GM04503 (cell line): ENCODE data around the gene JAKMIP3.
A peak's percentile ranks its signal among the peaks of the same experiment; 100 is the strongest.

ENCODE experiments used
- DNase-seq: peaks from one replicate; pipeline ENCODE4 v3.0.0-alpha.2; 2012; ENCODE audit warnings: low read depth

The JAKMIP3 gene

DNA sequence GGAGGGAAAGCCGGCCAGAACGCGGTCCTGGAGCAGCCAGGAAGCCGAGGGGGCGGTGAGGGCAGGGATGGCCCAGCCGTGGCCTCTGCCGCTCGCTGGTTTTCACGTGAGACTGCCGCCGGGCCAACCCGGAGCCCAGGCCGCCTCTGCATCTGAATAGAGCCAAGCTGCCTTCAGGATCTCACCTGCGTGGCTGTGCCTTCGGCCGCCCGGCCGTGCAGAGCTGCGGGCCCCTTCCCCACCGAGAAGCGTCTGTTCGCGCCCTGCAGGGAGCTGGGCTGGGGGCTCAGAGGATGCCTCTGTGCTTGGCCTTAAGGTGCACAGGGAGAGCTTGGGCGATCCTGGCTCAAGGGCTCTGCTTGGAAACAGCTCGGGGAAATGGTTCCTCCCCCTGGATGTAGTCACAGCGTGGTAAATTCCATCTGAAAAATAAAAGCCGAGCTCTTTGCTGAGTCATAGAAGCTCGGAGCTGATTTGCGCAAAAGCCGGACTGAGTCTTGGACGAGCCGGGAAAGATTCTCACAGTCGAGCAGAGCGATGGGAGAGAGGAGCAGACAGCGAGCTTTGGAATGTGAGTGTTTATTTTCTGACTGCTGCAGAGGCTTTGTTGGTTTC is at the start of gene JAKMIP3:
JAKMIP3 (plus strand) TSS at position 456 of the 615 bp plus-strand sequence. CDS start 38,863 bp downstream, outside the sequence.
- DNase-seq = peak; percentile 86

- DNase-seq = no peak
Observed at GRCh38 chr10:132016514-132016913, 49.2 kb upstream of the JAKMIP3 start.

- DNase-seq = no peak
Observed at GRCh38 chr10:132018446-132018845, 47.3 kb upstream of the JAKMIP3 start.

DNA sequence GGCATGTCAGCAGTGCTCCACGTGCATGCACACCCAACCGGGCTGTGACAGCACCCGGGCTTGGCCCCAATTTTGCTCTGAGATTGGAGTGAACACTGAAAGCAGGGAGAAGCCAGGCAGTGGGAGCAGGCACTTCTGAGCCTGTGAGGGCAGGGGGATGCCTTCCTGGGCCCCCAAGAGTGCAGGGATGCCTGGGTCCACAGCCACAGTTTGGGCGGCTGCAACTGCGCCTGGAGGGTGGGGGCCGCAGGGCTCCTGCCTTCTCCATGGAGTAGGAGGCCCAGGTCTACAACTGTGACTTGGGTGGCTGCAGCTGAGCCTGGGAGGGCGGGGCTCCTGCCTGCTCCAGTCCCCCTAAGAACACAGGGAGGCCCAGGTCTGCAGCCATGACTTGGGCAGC is 46.4 kb upstream of the JAKMIP3 start:
- DNase-seq = no peak

- no peak for DNase-seq
Observed at GRCh38 chr10:132020456-132020855, 45.3 kb upstream of the JAKMIP3 start.

GRCh38 chr10:132021046-132021445 is 44.7 kb upstream of the JAKMIP3 start:
- DNase-seq = no peak

DNA sequence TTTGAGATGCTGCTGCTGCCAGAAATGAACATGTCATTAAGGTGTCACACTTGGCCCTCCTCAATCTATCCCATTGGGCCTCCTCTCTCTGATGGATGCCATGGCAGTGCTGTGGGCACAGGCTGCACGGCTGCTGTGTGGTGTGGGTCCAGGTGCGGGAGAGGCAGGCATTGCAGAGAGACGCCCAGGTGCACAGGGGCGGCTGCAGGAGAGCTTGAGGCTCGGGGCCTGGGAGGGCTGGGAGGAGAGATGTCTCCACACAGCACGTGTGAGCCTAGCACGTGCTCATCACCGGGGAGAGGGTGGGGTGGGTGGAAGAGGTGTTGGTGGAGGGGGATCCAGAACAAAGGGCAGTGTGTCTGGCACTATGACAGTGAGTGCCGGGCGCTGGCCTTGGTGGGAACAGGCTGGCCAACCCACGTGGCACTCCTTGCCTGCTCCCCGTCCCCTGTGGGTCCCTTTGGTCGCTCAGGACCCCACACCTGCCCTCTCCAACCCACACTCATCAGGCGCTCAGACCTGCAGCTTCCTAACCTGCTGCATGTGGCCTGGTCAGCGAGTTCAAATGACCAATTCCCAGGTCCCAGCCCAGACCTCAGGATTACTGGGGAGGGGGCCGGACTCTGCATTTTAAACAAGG is 44.1 kb upstream of the JAKMIP3 start:
- DNase-seq = no peak

GRCh38 chr10:132022241-132022640 is 43.5 kb upstream of the JAKMIP3 start:
- no peak for DNase-seq

- no peak for DNase-seq
Observed at GRCh38 chr10:132023092-132023811, 42.5 kb upstream of the JAKMIP3 start.

DNA sequence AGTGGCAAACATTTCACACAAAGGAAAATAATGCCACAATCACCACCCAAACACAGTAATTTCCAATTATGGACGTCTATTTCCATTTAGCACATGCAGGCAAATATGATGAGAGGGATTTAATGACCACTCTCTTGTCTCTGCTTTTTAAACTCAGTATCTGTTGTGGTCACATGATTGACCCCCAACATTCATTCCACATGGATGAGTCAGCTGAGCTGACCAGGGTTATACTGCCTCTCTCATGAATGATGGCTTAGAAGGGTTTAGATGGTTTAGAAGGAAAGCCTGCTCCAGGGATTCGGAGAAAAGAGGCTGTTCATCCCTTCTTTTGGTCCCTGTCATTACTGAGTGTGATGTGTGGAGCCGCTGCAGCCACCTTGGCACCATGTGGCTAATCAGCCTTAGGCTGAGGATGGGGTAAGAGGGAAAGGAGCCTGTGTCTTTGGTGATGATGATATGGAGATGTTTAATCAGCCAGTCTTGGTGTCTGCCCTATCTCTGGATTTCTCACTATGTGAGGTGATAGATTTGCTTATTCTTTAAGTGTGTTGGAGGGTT is 38.2 kb upstream of the JAKMIP3 start:
- DNase-seq = no peak

GRCh38 chr10:132028706-132029105 is 37.0 kb upstream of the JAKMIP3 start:
- no peak for DNase-seq

- DNase-seq = no peak
Observed at GRCh38 chr10:132030898-132031463, 34.8 kb upstream of the JAKMIP3 start.

- DNase-seq = no peak
Observed at GRCh38 chr10:132033632-132034031, 32.1 kb upstream of the JAKMIP3 start.

- DNase-seq = no peak
Observed at GRCh38 chr10:132035476-132035875, 30.3 kb upstream of the JAKMIP3 start.

DNA sequence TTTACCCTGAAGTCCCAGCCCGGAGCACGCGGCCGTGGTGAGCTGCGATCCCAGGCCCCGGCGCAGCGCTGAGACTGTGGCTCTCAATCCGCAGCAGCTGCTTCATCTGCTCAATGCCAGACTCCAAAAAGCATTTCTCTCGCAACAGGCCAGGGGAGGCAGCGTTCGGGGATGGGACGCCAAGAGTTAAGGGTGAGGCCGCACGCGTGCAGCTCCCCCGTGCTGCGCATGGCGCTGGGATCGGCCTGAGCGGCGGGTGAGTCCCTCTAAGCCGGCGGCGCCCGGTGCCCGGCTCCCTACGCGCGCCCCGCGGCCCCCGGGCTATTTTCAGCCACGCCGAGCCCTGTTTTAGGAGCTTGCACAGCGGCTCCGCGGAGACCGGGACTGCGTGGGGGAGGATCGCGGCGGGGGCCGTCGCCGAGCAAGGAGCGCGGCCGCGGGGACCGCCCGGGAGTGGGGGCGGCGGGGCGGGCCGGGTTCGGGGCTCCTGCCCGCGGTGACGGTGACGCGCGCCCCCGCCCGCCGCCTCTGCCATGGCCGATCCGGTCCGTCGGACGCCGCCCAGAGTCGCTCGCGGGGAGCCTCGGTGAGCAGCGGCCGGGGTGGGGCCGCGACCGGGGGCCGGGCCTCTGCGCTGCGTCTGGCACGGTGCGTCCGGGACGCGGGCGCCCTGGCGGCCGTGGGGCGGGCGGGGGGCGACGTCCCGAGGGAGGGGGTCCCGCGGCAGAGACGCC is 29.4 kb upstream of the JAKMIP3 start:
- DNase-seq = no peak

DNA sequence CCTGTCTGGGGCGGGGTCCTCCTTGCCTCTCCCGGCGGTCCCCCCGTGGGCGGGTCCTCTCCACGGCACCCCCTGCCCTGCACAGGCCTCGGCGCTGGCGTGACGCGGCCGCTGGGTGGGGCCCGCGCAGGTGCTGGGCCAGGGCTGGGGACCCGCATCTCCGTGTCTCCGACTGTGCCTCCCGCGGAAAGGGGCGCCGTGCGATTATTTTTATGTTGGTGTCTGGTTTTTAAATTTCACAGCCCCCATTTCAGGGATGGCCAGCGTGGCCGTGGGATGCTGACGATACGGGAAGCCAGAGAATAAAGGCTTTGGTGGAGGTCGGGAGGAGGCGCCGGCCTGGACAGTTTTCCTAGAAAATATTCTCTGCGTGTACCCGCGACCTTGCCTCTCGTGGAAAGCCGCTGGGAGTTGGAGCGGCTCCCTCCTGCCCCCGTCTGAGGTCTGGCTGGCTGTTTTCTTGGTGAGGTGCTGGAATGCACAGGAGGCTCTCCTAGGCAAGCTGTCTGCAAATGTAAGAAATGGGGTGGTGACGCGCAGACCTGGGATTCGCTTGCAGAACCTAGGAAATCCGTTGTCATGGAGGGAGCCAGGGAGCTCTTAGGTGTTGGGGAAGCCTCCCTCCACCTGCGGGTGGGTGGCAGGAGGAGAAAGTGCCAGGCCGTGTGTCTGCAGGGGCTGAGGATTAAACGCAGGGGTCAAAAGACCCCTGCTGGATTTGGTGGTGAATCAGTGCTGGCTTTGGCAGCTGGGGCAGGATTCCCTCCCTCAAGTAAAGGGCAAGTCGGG is 28.7 kb upstream of the JAKMIP3 start:
- no peak for DNase-seq

DNA sequence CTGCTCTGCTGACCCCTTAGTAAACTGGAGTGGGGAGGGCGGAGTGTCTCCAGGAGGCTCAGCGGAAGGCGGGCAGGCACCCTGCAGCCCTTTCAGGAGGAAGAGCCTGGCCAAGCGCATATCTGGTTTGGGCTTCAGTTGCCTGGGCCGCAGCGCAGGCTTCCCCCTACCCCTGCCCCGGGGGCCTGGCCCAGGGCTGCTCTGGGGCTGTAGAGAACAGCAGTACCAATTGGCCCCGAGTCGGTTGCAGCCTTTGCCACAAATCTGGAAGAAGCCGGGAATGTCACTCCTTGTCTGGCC is 28.1 kb upstream of the JAKMIP3 start:
- DNase-seq = no peak

- no peak for DNase-seq
Observed at GRCh38 chr10:132039371-132039770, 26.4 kb upstream of the JAKMIP3 start.

DNA sequence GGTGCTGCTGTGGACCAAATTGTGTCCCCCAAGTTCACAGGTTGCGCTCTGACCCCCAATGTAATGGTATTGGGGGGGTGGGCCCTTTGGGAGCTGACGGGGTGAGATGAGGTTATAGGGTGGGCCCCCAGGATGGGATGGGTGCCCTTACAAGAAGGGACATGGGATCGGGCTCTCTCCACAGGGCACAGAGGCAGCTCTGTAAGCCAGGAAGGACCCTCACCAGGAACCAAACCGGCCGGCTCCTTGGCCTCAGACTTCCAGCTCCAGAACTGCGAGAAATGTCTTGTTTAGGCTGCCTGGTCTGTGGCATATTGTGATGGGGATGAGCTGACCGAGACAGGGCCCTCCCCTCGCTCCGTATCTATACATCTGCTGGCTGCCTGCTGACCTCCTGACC is 25.7 kb upstream of the JAKMIP3 start:
- no peak for DNase-seq

DNA sequence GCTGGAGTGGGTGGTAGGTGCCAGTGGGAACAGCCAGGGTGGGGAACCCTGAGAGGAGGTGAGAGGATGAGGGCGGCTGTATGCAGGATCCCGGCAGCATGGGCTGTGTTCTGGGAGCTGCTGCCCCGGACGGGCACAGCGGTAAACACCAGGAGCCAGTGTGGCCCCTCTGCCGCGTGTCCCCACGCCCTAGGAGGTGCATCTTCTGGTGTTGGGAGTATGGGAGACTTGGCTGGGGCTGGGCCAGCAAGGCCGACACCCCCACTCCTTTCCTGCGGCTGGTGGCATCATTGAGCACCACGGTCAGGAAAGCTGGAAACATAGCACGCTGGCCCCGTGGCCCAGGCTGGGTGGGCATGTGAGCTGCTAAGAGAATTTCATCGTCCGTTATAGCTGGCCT is 24.4 kb upstream of the JAKMIP3 start:
- DNase-seq = no peak
